ENCODE data around the gene USP21. TPM values are rescaled to one million over a fixed set of nuclear protein-coding genes. Genes with fewer than 3 reads are reported as not detected.

The USP21 gene
- total and polyA plus RNA-seq, 2 of the 8 experiments (the other 6 are each of a cell fraction or from before 2014, with no cell fraction given): 23.9 to 36.3 TPM

DNA sequence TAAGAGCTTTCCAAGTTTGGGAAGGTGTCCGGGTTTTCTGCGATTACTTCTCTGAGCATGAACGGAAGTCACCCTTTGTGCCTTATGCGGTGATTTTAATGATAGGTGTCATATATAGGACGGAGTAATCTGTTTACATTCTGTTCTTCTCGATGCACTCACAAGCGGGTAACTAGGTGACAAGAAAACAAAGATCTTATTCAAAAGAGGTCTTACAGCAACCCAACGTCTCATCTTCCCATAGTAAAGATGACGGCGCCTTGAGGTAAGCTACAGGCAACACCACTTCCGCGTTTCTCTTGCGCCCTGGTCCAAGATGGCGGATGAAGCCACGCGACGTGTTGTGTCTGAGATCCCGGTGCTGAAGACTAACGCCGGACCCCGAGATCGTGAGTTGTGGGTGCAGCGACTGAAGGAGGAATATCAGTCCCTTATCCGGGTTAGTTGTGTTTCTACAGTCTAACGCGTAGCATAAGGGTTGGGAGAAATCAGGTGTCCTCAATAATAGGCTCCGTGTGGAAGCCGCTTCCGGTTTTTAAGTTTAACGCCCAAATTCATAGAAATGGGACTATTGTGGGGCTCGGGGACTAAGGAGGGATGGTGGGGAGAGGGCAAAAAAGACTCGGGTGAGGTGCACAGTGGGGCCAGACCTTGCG is 5.5 kb upstream of the USP21 start, which contains the start of gene UFC1:
TSS of gene UFC1 (plus strand) at position 297 of the 656 bp plus-strand sequence. CDS start at position 317, 20 bp downstream.
- H3K14ac ChIP-seq (ENCODE audit: insufficient read length): peak within 1 kb of the TSS; percentile 50
- peak within 1 kb of the TSS; percentile 97 for H4K91ac ChIP-seq (replicated peaks; ENCODE audit: insufficient read length, low read length)
- H3K4me2 ChIP-seq (ENCODE audit: insufficient read depth in 1 of 2, low read depth in 2 of 2, low read length in 2 of 2): peak within 1 kb of the TSS; percentile 82 to 93
- no peaks in the 10 kb centered on the region for H3K27me3 ChIP-seq (replicated peaks in 1 of 4; ENCODE audit: control insufficient read depth in 3 of 4, extremely low read depth in 1 of 4, insufficient read depth in 3 of 4, low read length in 3 of 4)
- peak within 1 kb of the TSS; percentile 99; the same call in 1 of the 2 replicates for H4K8ac ChIP-seq (ENCODE audit: extremely low read depth, insufficient read depth, low read length)
- no peak for FAIRE-seq
- H4K20me1 ChIP-seq (replicated peaks in 1 of 2; ENCODE audit: control insufficient read depth in 1 of 2, insufficient read depth in 2 of 2, low read length in 2 of 2): no peaks in the 10 kb centered on the region
- ChIA-PET POLR2A (ENCODE audit: partially characterized antibody) (interaction anchor here (0.7 to 13.6 kb wide), 12 partner anchors 9 to 200 kb away, joined by 3 to 130 read pairs (median 4); partner anchors contain the start of genes ADAMTS4, B4GALT3, DEDD and ITLN2), CTCF (ENCODE audit: partially characterized antibody) (interaction anchor here (1.0 to 6.8 kb wide), 5 partner anchors 10 to 57 kb away, joined by 3 to 32 read pairs (median 10); partner anchors contain the start of genes DEDD and PPOX)
- no peaks in the 10 kb centered on the region for H3K79me2 ChIP-seq (ENCODE audit: control insufficient read depth in 1 of 2, insufficient read depth in 2 of 2, low read length in 2 of 2)
- peaks cover 0 to 7% (median under 1%) of the 10 kb centered on the region in 4 experiments; a peak in 3 of 7 replicates for H3K4me1 ChIP-seq (replicated peaks in 1 of 4; ENCODE audit: control insufficient read depth in 3 of 4, insufficient read depth in 4 of 4, low read length in 3 of 4)
- peak within 1 kb of the TSS; percentile 98 for H2AFZ ChIP-seq (ENCODE audit: low read length)
- peak within 1 kb of the TSS; percentile 98 for H3K27ac ChIP-seq (ENCODE audit: low read depth, low read length)
- peak within 1 kb of the TSS; percentile 98 for H2BK12ac ChIP-seq (ENCODE audit: low read depth, low read length)
- H3K4me3 ChIP-seq (ENCODE audit: extremely low read depth in 1 of 4, insufficient read depth in 2 of 4, low read depth in 3 of 4, low read length in 4 of 4): peak within 1 kb of the TSS; percentile 91 to 99 (median 96)
- H2BK15ac ChIP-seq (ENCODE audit: low read length): peak within 1 kb of the TSS; percentile 88; the same call in 1 of the 2 replicates
- peak within 1 kb of the TSS; percentile 96 for H3K56ac ChIP-seq (replicated peaks; ENCODE audit: insufficient read length, low read depth, low read length)
- H3K23me2 ChIP-seq (ENCODE audit: low read depth, low read length): peaks cover 6% of the 10 kb centered on the region; the same call in 1 of the 2 replicates
- H3K4ac ChIP-seq (replicated peaks; ENCODE audit: insufficient read length, low read depth, low read length): peak within 1 kb of the TSS; percentile 81
- peak within 1 kb of the TSS; percentile 94 for H2BK120ac ChIP-seq (replicated peaks; ENCODE audit: low read depth, low read length)
- peak in 1 of 2 experiments; percentile 80 for DNase-seq (ENCODE audit: low read depth in 1 of 2, low spot score in 2 of 2)
- peak within 1 kb of the TSS; percentile 99 for H2BK5ac ChIP-seq (ENCODE audit: low read depth, low read length)
- no peaks in the 10 kb centered on the region for H3K9me3 ChIP-seq (ENCODE audit: insufficient read depth in 2 of 2, low read depth in 1 of 2, low read length in 1 of 2)
- peak within 1 kb of the TSS; percentile 75; the same call in 1 of the 2 replicates for H2AK5ac ChIP-seq (ENCODE audit: low read depth, low read length)
- peak within 1 kb of the TSS; percentile 100 for H4K5ac ChIP-seq (ENCODE audit: insufficient read length, low read depth, low read length)
- H3K36me3 ChIP-seq (ENCODE audit: control insufficient read depth in 2 of 4, insufficient read depth in 4 of 4, low read length in 3 of 4): peaks cover 2 to 10% (median 6%) of the 10 kb centered on the region in 4 experiments; a peak in 5 of 8 replicates
- peak within 1 kb of the TSS; percentile 93 to 100 (median 99) for H3K9ac ChIP-seq (replicated peaks in 1 of 4; ENCODE audit: extremely low read depth in 1 of 4, low read depth in 3 of 4, low read length in 3 of 4)
- H2BK20ac ChIP-seq (ENCODE audit: low read length): peak within 1 kb of the TSS; percentile 98; the same call in 1 of the 2 replicates
- WGBS, 2 experiments (ENCODE audit: extremely low coverage in 1 of 2, insufficient coverage in 1 of 2, insufficient read length in 1 of 2, insufficient replicate concordance in 2 of 2, low coverage in 1 of 2, low lambda C conversion rate in 2 of 2, missing lambda C conversion rate in 1 of 2): 2% methylated on average over 33 of the region's 33 CpGs; no CpG with 5 or more reads in 1 of the 2 experiments
- peak within 1 kb of the TSS; percentile 100 for H3K18ac ChIP-seq (ENCODE audit: extremely low read depth, low read length)
- H3K23ac ChIP-seq (ENCODE audit: insufficient read length): no peak within 1 kb of the TSS
- no peaks in the 10 kb centered on the region for H3K79me1 ChIP-seq (ENCODE audit: low read depth, low read length)
- TF ChIP-seq PHF8 (conservative IDR thresholded peaks at IDR 0.05; ENCODE audit: low read depth, low read length) (peak; percentile 86), ATF2 (IDR thresholded peaks at IDR 0.05; ENCODE audit: low read length) (no peak), TBP (IDR thresholded peaks at IDR 0.05; ENCODE audit: low read depth, low read length) (peak; percentile 87), RAD21 (IDR thresholded peaks at IDR 0.05 in 1 of 2, conservative IDR thresholded peaks at IDR 0.05 in 1 of 2; ENCODE audit: low read depth in 2 of 2, low read length in 2 of 2) (no peak), BRCA1 (IDR thresholded peaks at IDR 0.05; ENCODE audit: low read depth, low read length) (peak; percentile 50; the same call in 1 of the 2 replicates), SP4 (IDR thresholded peaks at IDR 0.05; ENCODE audit: low read length) (no peak)
- TF ChIP-seq, protein P1, sequence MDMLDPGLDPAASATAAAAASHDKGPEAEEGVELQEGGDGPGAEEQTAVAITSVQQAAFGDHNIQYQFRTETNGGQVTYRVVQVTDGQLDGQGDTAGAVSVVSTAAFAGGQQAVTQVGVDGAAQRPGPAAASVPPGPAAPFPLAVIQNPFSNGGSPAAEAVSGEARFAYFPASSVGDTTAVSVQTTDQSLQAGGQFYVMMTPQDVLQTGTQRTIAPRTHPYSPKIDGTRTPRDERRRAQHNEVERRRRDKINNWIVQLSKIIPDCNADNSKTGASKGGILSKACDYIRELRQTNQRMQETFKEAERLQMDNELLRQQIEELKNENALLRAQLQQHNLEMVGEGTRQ (IDR thresholded peaks at IDR 0.05; ENCODE audit: low read length): no peak
- TF ChIP-seq, protein P2, sequence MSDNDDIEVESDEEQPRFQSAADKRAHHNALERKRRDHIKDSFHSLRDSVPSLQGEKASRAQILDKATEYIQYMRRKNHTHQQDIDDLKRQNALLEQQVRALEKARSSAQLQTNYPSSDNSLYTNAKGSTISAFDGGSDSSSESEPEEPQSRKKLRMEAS (IDR thresholded peaks at IDR 0.05): peak; percentile 85
